Measurements from ENCODE around the gene BDKRB1.
"Not testable (repeated sequence)": the region's sequence is repeated elsewhere in the genome, so short reads cannot be mapped to it uniquely, and the experiment has no call there.

The BDKRB1 gene

DNA sequence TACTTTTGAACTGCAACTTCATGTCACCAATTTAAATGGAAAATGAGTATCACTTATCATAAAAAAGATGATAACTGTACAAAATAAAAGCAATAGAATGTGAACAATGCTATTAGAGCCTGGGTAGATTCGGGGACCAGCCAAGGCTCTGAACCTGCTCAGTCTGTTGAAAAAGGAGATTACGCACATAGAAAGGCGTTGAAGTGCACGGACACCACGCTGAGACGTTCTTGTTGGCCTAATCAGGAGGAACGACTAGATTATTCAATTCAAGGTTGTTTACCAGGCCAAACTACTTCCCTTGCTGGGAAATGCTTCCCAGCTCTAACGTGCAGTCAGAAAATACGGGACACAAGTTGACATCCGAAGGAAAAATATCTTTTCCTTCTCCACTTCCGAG, 23.5 kb upstream of the BDKRB1 start:
- DNase-seq (ENCODE audit: low read depth in 1 of 2, low spot score in 1 of 2), result no peak

DNA sequence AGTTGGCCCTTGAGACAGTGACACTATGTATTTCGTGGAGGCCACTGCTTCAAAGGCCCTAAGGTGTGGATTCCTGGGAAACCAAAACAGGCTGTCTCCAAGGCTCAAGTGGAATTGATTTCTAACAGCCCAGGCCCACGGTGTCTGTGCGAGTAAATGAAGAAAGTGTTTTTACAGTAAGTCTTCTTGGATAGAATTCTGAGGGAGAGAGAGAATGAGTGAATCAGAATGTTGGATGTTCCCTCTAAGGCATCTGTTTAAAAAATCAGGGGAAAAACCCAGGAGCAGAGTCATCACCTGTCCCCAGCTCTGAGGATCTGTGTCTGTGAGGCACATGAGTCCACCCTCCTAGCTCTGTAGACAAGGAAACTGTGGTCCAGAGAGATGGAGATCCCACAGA, 22.3 kb upstream of the BDKRB1 start:
- no peak for DNase-seq (ENCODE audit: low read depth in 1 of 2, low spot score in 1 of 2)

DNA sequence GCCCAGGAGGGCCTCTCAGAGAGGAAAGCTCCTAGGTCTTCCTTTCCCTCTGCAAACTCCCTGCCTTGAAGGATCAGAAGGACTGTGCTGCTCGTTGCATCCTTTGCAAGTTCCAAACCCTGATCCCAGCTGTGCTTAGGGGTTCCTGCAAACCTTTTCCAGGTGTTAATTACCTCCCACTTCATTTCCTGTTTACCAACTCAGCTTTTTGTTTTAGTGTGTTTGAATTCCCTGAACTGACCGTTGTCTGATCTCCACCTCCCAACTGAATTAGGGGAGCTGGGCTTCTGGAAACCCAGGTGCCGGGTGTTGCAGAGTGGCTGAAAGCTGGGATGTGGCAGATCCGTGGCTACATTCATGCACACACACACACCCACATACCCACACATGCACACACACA, 20.6 kb upstream of the BDKRB1 start:
- DNase-seq (ENCODE audit: low read depth in 1 of 2, low spot score in 1 of 2), result no peak

DNA sequence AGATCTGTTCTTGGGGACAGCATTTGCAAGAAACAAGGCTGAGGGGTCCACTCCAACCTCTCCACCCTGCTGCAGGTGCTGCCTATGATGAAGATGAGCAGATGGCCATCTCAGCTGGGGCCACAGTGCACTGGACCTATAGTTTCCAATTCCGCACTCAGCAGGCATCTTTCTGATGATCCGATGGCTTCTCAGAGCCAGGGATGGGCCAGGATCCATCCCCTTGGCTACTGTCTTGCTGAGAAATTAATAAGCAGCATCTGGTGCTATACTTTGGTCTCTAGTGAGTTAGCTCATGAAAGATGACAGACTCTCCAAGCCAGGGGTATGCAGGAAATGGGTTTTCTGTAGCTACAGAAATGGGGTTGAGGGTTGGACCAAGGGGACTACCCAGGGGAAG, 18.4 kb upstream of the BDKRB1 start:
- no peak for DNase-seq (ENCODE audit: low read depth in 1 of 2, low spot score in 1 of 2)

- DNase-seq (ENCODE audit: low read depth in 1 of 2, low spot score in 1 of 2), result no peak
Measured at GRCh38 chr14:96238676-96239265, 17.2 kb upstream of the BDKRB1 start.

GRCh38 chr14:96239711-96240141, 16.3 kb upstream of the BDKRB1 start:
- no peak for DNase-seq (ENCODE audit: low read depth in 1 of 2, low spot score in 1 of 2)

DNA sequence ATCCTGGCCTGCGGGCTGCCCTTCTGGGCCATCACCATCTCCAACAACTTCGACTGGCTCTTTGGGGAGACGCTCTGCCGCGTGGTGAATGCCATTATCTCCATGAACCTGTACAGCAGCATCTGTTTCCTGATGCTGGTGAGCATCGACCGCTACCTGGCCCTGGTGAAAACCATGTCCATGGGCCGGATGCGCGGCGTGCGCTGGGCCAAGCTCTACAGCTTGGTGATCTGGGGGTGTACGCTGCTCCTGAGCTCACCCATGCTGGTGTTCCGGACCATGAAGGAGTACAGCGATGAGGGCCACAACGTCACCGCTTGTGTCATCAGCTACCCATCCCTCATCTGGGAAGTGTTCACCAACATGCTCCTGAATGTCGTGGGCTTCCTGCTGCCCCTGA, 15.4 kb upstream of the BDKRB1 start:
- DNase-seq (ENCODE audit: low read depth in 1 of 2, low spot score in 1 of 2), result no peak

GRCh38 chr14:96242126-96242525, 13.9 kb upstream of the BDKRB1 start:
- no peak for DNase-seq (ENCODE audit: low read depth in 1 of 2, low spot score in 1 of 2)

GRCh38 chr14:96243785-96244184, 12.2 kb upstream of the BDKRB1 start:
- no peak for DNase-seq (ENCODE audit: low read depth in 1 of 2, low spot score in 1 of 2)

- DNase-seq (ENCODE audit: low read depth in 1 of 2, low spot score in 1 of 2), result not testable (repeated sequence)
Measured at GRCh38 chr14:96245074-96245473, 10.9 kb upstream of the BDKRB1 start.

GRCh38 chr14:96245710-96246538, 10.1 kb upstream of the BDKRB1 start:
- no peak for DNase-seq (ENCODE audit: low read depth in 1 of 2, low spot score in 1 of 2)

- DNase-seq (ENCODE audit: low read depth in 1 of 2, low spot score in 1 of 2), result no peak
Measured at GRCh38 chr14:96246539-96246847, 9.5 kb upstream of the BDKRB1 start.

DNA sequence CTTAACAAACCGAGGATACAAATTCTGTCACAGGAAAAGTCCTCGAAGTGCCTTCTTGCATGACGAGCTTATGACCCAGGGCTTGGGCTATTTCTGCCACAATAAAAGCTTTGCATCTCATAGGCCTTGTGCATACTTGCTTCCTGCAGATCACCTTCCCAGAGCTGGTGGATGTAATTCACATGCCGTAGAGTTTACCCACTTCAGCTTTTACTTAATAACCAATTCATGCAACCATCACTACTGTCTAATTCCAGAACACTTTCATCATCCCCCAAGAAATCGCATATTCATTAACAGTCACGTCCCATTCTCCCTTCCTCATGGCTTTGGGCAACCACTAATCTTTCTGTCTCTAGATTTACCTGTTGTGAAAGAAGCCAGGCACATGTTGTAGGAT, 9.0 kb upstream of the BDKRB1 start:
- DNase-seq (ENCODE audit: low read depth in 1 of 2, low spot score in 1 of 2), result no peak

GRCh38 chr14:96249029-96249428, 7.0 kb upstream of the BDKRB1 start:
- DNase-seq (ENCODE audit: low read depth in 1 of 2, low spot score in 1 of 2), result no peak

DNA sequence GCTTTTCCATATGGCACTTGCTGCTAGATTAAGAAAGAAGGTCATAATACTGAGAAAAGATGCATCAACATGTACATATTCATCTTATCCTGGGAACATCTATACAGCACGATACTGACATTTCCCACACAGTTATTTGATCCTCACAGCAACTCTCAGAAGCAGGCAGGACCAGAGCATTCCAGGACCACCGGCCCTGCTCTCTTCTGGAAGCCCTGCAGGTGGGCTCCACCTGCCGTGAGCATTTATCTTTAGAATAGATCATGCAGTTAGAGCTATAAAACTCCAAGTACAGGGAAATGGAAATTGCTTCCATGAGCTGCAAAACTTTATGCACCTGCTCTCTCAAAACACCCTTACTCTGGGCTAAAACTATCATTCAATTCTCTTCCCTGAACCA, 5.5 kb upstream of the BDKRB1 start:
- DNase-seq (ENCODE audit: low read depth in 1 of 2, low spot score in 1 of 2), result no peak

- DNase-seq (ENCODE audit: low read depth in 1 of 2, low spot score in 1 of 2), result no peak
Measured at GRCh38 chr14:96251656-96252155, 4.3 kb upstream of the BDKRB1 start.

- DNase-seq (ENCODE audit: low read depth in 1 of 2, low spot score in 1 of 2), result no peak
Measured at GRCh38 chr14:96252323-96252998, 3.5 kb upstream of the BDKRB1 start.

- no peak for DNase-seq (ENCODE audit: low read depth in 1 of 2, low spot score in 1 of 2)
Measured at GRCh38 chr14:96252999-96253539, 2.9 kb upstream of the BDKRB1 start.

GRCh38 chr14:96254687-96255086, 1.3 kb upstream of the BDKRB1 start:
- DNase-seq (ENCODE audit: low read depth in 1 of 2, low spot score in 1 of 2), result no peak

DNA sequence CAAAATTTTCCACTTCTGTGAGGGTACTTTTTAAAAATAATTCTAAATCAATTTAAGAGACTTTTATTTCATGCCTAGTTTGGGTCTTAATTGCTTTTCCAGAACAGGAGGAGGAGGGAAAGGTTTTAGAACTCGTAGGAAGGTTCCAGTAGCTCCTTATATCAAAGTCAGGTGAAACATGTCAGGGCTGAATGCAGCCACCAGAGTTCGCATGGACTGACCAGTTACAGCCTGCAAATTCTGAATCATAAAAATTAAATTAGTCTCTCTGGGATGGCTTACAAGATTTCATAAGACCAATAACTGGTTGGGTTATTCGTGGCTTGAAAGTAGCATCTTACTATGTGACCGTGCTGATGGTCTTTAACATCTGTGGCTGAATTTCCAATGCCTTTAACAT, 397 bp downstream of the BDKRB1 start:
- no peak for DNase-seq (ENCODE audit: low read depth in 1 of 2, low spot score in 1 of 2)

GRCh38 chr14:96257056-96257455, 1.0 kb downstream of the BDKRB1 start:
- no peak for DNase-seq (ENCODE audit: low read depth in 1 of 2, low spot score in 1 of 2)

DNA sequence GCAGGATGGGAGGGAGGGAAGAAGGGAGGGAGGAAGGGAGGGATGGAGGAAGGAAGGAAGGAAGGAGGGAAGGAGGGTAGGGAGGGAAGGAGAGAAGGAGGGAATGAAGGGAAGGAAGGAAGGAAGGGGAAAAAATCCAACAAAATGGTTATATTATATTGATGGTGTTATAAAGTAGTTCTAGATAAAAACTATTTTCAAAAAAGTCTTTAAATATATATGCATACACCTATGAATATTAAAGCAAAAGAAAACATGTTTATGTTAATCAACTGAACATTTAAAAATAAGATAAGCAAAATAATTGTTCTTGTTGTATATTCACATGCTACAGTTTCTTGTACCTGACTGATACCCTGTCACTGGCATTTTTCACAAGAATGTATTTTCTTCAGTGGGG, 1.9 kb downstream of the BDKRB1 start:
- DNase-seq (ENCODE audit: low read depth in 1 of 2, low spot score in 1 of 2), result no peak

Measured in activated CD4-positive, alpha-beta T cell treated with anti-CD3 and anti-CD28 coated beads, Interleukin-2, amount 50 U/mL, for 24 hours (primary cell).